IMR-90 (cell line): ENCODE results near the gene DIPK1A. TPM values are rescaled to one million over a fixed set of nuclear protein-coding genes. Genes with fewer than 3 reads are reported as not detected.

Experiments
- ATAC-seq: fragments of 200-7000 bp; cut with Tn5 transposase; 2 replicates; pipeline ENCODE4 v1.9.1; 2020; ENCODE audit warnings: low read depth, mild to moderate bottlenecking, moderate library complexity
- BruUV-seq: library from RNA; stranded (reverse); fragments of 400-500 nt; replicated peaks from 2 replicates; lab custom pipeline; 2021; lab: Mats Ljungman, UMichigan
- CTCF ChIA-PET: fragments of 300-600 bp; formaldehyde crosslinking; extraction: SDS; loops from one replicate; lab custom pipeline; 2021; ENCODE audit warnings: antibody characterized with exemption; lab: Yijun Ruan, JAX
- POLR2A ChIA-PET: fragments of 300-600 bp; sonication (Branson Sonifier 250); formaldehyde crosslinking; loops from one replicate; lab custom pipeline; 2022; ENCODE audit warnings: antibody characterized with exemption; ENCODE audit not compliant: unreplicated experiment; lab: Charles Lee
- DNase-seq: peaks from one replicate; pipeline ENCODE4 v3.0.0; 2013
- H2AFZ ChIP-seq: replicated peaks from 2 replicates; pipeline ENCODE3; 2013; ENCODE audit warnings: low read length, mild to moderate bottlenecking; ENCODE audit not compliant: poor library complexity
- H2AK5ac ChIP-seq: 2 replicates; pipeline ENCODE4 v1.6.1; 2013; ENCODE audit warnings: low read depth, low read length, inconsistent platforms
- H2AK9ac ChIP-seq: replicated peaks from 2 replicates; pipeline ENCODE3; 2013; ENCODE audit warnings: mild to moderate bottlenecking, low read depth, low read length, moderate library complexity; ENCODE audit not compliant: poor library complexity
- H2BK120ac ChIP-seq: 2 replicates; pipeline ENCODE4 v1.6.1; 2013; ENCODE audit warnings: low read depth, low read length, inconsistent platforms
- H2BK15ac ChIP-seq: 3 replicates; pipeline ENCODE4 v1.6.1; 2013; ENCODE audit warnings: low read depth, low read length, inconsistent platforms
- H2BK20ac ChIP-seq: 2 replicates; pipeline ENCODE4 v1.6.1; 2013; ENCODE audit warnings: low read depth, mild to moderate bottlenecking, inconsistent platforms, low read length, moderate library complexity
- H2BK5ac ChIP-seq: 2 replicates; pipeline ENCODE4 v1.6.1; 2013; ENCODE audit warnings: mild to moderate bottlenecking, low read depth, low read length, inconsistent platforms; ENCODE audit not compliant: poor library complexity, severe bottlenecking
- H3K14ac ChIP-seq: replicated peaks from 2 replicates; pipeline ENCODE4 v1.6.1; 2013; ENCODE audit warnings: low read depth, low read length, inconsistent platforms
- H3K18ac ChIP-seq: 2 replicates; pipeline ENCODE4 v1.6.1; 2013; ENCODE audit warnings: low read depth, low read length, control low read depth
- H3K23ac ChIP-seq: 2 replicates; pipeline ENCODE4 v1.6.1; 2013; ENCODE audit warnings: low read depth, low read length, inconsistent platforms
- H3K27ac ChIP-seq: 2 replicates; pipeline ENCODE4 v1.5.1; 2013; ENCODE audit warnings: mild to moderate bottlenecking, control low read depth, low read length; ENCODE audit not compliant: insufficient read depth
- H3K27me3 ChIP-seq: 2 replicates; pipeline ENCODE4 v1.6.1; 2013; ENCODE audit warnings: low read length; ENCODE audit not compliant: control insufficient read depth, insufficient read depth
- H3K36me3 ChIP-seq: 2 replicates; pipeline ENCODE4 v1.6.1; 2013; ENCODE audit warnings: low read length, mixed read lengths; ENCODE audit not compliant: control insufficient read depth, insufficient read depth
- H3K4ac ChIP-seq: 2 replicates; pipeline ENCODE4 v1.6.1; 2013; ENCODE audit warnings: low read depth, low read length, inconsistent platforms
- H3K4me1 ChIP-seq: 2 replicates; pipeline ENCODE4 v1.6.1; 2013; ENCODE audit warnings: low read length, mixed read lengths; ENCODE audit not compliant: control insufficient read depth, insufficient read depth
- H3K4me2 ChIP-seq: 2 replicates; pipeline ENCODE4 v1.6.1; 2013; ENCODE audit warnings: low read depth, mild to moderate bottlenecking, control low read depth, low read length, moderate library complexity
- H3K4me3 ChIP-seq: 2 replicates; pipeline ENCODE4 v1.5.1; 2013; ENCODE audit warnings: low read depth, mild to moderate bottlenecking, control low read depth, low read length, moderate library complexity; ENCODE audit not compliant: insufficient read depth
- H3K56ac ChIP-seq: 2 replicates; pipeline ENCODE4 v1.6.1; 2013; ENCODE audit warnings: low read length, inconsistent platforms; ENCODE audit not compliant: insufficient read depth; ENCODE audit errors: extremely low read depth
- H3K79me1 ChIP-seq, 2 experiments: 2 replicates each; pipeline ENCODE4 v1.6.1; 2013; ENCODE audit warnings: low read length in 2 of 2, inconsistent platforms in 1 of 2, low read depth in 1 of 2
- H3K9ac ChIP-seq: 2 replicates; pipeline ENCODE4 v1.6.1; 2013; ENCODE audit warnings: low read depth, low read length, control low read depth
- H3K9me1 ChIP-seq: 2 replicates; pipeline ENCODE4 v1.6.1; 2013; ENCODE audit warnings: low read length, inconsistent platforms; ENCODE audit not compliant: insufficient read depth
- H3K9me3 ChIP-seq: 2 replicates; pipeline ENCODE4 v1.6.1; 2013; ENCODE audit warnings: low read length; ENCODE audit not compliant: control insufficient read depth, insufficient read depth
- H4K20me1 ChIP-seq: 2 replicates; pipeline ENCODE4 v1.6.1; 2013; ENCODE audit warnings: low read length, inconsistent platforms; ENCODE audit not compliant: insufficient read depth
- H4K5ac ChIP-seq: 2 replicates; pipeline ENCODE4 v1.6.1; 2013; ENCODE audit warnings: mild to moderate bottlenecking, low read depth, low read length, control low read depth
- H4K8ac ChIP-seq, 2 experiments: 2 replicates each; pipeline ENCODE4 v1.6.1; 2013; ENCODE audit warnings: low read depth in 2 of 2, low read length in 2 of 2, control low read depth in 1 of 2, inconsistent platforms in 1 of 2
- H4K91ac ChIP-seq: 2 replicates; pipeline ENCODE4 v1.6.1; 2013; ENCODE audit warnings: low read depth, low read length, inconsistent platforms; ENCODE audit not compliant: insufficient read depth
- BHLHE40 ChIP-seq: fragments of 150-350 bp; IDR thresholded peaks from 2 replicates; pipeline ENCODE4 v1.6.1; 2016; ENCODE audit warnings: mild to moderate bottlenecking, low read depth, low read length
- CEBPB ChIP-seq: IDR thresholded peaks from 2 replicates; pipeline ENCODE4 v1.6.1; 2012; ENCODE audit warnings: low read depth, low read length, improper control_type of control experiment
- CHD1 ChIP-seq: IDR thresholded peaks from 2 replicates; pipeline ENCODE4 v1.6.1; 2012; ENCODE audit warnings: low read depth, low read length, improper control_type of control experiment
- CTCF ChIP-seq: conservative IDR thresholded peaks from 2 replicates; pipeline ENCODE4 v1.5.1; 2012; ENCODE audit warnings: mild to moderate bottlenecking, low read depth, low read length, improper control_type of control experiment
- ELK1 ChIP-seq: fragments of 150-350 bp; IDR thresholded peaks from 2 replicates; pipeline ENCODE4 v1.6.1; 2016; ENCODE audit warnings: low read depth, mild to moderate bottlenecking, low read length, moderate library complexity, borderline replicate concordance
- FOS ChIP-seq: fragments of 150-350 bp; IDR thresholded peaks from 2 replicates; pipeline ENCODE4 v1.6.1; 2016; ENCODE audit warnings: low read depth, low read length
- MAFK ChIP-seq: IDR thresholded peaks from 2 replicates; pipeline ENCODE4 v1.6.1; 2012; ENCODE audit warnings: low read depth, low read length, improper control_type of control experiment
- MAZ ChIP-seq: IDR thresholded peaks from 2 replicates; pipeline ENCODE4 v1.6.1; 2012; ENCODE audit warnings: low read depth, mild to moderate bottlenecking, low read length, improper control_type of control experiment, moderate library complexity, borderline replicate concordance
- NFE2L2 ChIP-seq: fragments of 150-350 bp; IDR thresholded peaks from 2 replicates; pipeline ENCODE4 v1.6.1; 2016; ENCODE audit warnings: low read depth, mild to moderate bottlenecking, low read length
- RAD21 ChIP-seq: IDR thresholded peaks from 2 replicates; pipeline ENCODE4 v1.6.1; 2012; ENCODE audit warnings: low read length, improper control_type of control experiment
- SMC3 ChIP-seq: fragments of 150-350 bp; IDR thresholded peaks from 2 replicates; pipeline ENCODE4 v1.6.1; 2016; ENCODE audit warnings: low read depth, mild to moderate bottlenecking, antibody characterized with exemption, low read length, moderate library complexity
- USF2 ChIP-seq: fragments of 150-350 bp; IDR thresholded peaks from 2 replicates; pipeline ENCODE4 v1.6.1; 2017; ENCODE audit warnings: mild to moderate bottlenecking, antibody characterized with exemption, low read length, low read depth
- WGBS, 2 experiments: methylation state at CpG; one replicate each; pipeline versions ENCODE4 v1.1.5 to v1.1.7; 2013; ENCODE audit warnings: missing lambda C conversion rate in 2 of 2; ENCODE audit not compliant: insufficient read length in 1 of 2; ENCODE audit errors: extremely low coverage in 2 of 2; 5-methylcytosine and 5-hydroxymethylcytosine counted together
- dilution Hi-C: fragments of 300-500 bp; cut with HindIII; formaldehyde crosslinking; loops from one replicate; pipeline ENCODE4 v1.14.3; 2018; ENCODE audit warnings: low sequenced_read_pairs; ENCODE audit not compliant: unreplicated experiment
- in situ Hi-C: fragments of 300-500 bp; cut with MboI; formaldehyde crosslinking; loops from 3 replicates; pipeline ENCODE4 v1.14.3; 2019; ENCODE audit warnings: low sequenced_read_pairs, inconsistent platforms, mixed read lengths
- intact Hi-C: fragments of 100-400 bp; cut with micrococcal nuclease; formaldehyde crosslinking; loops from 2 replicates; pipeline ENCODE4 v1.10.0; 2022
- polyA plus RNA-seq, 3 experiments: library from polyadenylated mRNA; depleted of rRNA; stranded (reverse); fragments of >200 nt; gene quantifications; 2 replicates each; pipeline ENCODE4 v1.2.3, GENCODE V29; 2012; ENCODE audit warnings: low replicate concordance in 1 of 3
- total RNA-seq: library from RNA; depleted of rRNA; stranded (reverse); fragments of >200 nt; gene quantifications from 2 replicates; pipeline ENCODE4 v1.2.3, GENCODE V29; 2012

Gene DIPK1A
- total and polyA plus RNA-seq, 2 of the 4 experiments (the other 2 are of a cell fraction) = 4.7 to 5.7 TPM

GRCh38 chr1:92970990-92971689 lies 9.9 kb upstream of the DIPK1A start:
- no peak overlapping the region for H3K18ac ChIP-seq
- H3K36me3 ChIP-seq = no peaks in the 10 kb centered on the region
- no peak overlapping the region for H2BK5ac ChIP-seq
- in situ Hi-C loops (no loop called here), dilution Hi-C loops (no loop called here), intact Hi-C loops (no loop called here)
- H3K9me1 ChIP-seq = no peaks in the 10 kb centered on the region
- H2AK9ac ChIP-seq = no peak overlapping the region
- H3K4me3 ChIP-seq = no peak overlapping the region
- H3K4ac ChIP-seq = no peak overlapping the region
- ATAC-seq (no peak), DNase-seq (no peak)
- no peak overlapping the region for H2BK20ac ChIP-seq
- ChIA-PET POLR2A (no interaction called here), CTCF (interaction anchor here (1.1 kb wide), 1 partner anchor 22 kb away, joined by 3 read pairs; no protein-coding TSS in a partner anchor)
- no peak overlapping the region for H4K8ac ChIP-seq
- BruUV-seq = no TSS peak
- H3K27me3 ChIP-seq = peaks cover 19% of the 10 kb centered on the region
- no peak overlapping the region for H3K27ac ChIP-seq
- no peak for TF ChIP-seq SMC3
- no peak for TF ChIP-seq CHD1
- TF ChIP-seq RAD21 = no peak
- no peak for TF ChIP-seq MAZ
- TF ChIP-seq ELK1 = no peak
- TF ChIP-seq CTCF = no peak
- TF ChIP-seq CEBPB = no peak
- TF ChIP-seq MAFK = no peak
- TF ChIP-seq NFE2L2 = no peak
- TF ChIP-seq FOS = no peak
- TF ChIP-seq USF2 = no peak
- TF ChIP-seq BHLHE40 = no peak
- no peak overlapping the region for H2BK15ac ChIP-seq
- no peak overlapping the region for H4K91ac ChIP-seq
- H3K56ac ChIP-seq = no peak overlapping the region
- H2AFZ ChIP-seq = no peak overlapping the region
- H3K4me2 ChIP-seq = no peak overlapping the region
- no peak overlapping the region for H3K14ac ChIP-seq
- no CpG with 5 or more reads among the region's 7 CpGs for WGBS, 2 experiments
- no peaks in the 10 kb centered on the region for H3K9me3 ChIP-seq
- no peak overlapping the region for H2AK5ac ChIP-seq
- H3K79me1 ChIP-seq = no peaks in the 10 kb centered on the region
- no peak overlapping the region for H2BK120ac ChIP-seq
- no peaks in the 10 kb centered on the region for H4K20me1 ChIP-seq
- no peak overlapping the region for H4K5ac ChIP-seq
- H3K9ac ChIP-seq = no peak overlapping the region
- no peak overlapping the region for H3K23ac ChIP-seq
- H3K4me1 ChIP-seq = peaks cover 1% of the 10 kb centered on the region; the same call in 1 of the 2 replicates
